ENCODE data around the gene EMP1. TPM values are rescaled to one million over a fixed set of nuclear protein-coding genes. Genes with fewer than 3 reads are reported as not detected.
A peak's percentile ranks its signal among the peaks of the same experiment; 100 is the strongest.

EMP1 gene
- total and polyA plus RNA-seq, 2 donors (not counting 1 experiment from before 2014, with no cell fraction given), result 53.5 to 437 TPM

DNA sequence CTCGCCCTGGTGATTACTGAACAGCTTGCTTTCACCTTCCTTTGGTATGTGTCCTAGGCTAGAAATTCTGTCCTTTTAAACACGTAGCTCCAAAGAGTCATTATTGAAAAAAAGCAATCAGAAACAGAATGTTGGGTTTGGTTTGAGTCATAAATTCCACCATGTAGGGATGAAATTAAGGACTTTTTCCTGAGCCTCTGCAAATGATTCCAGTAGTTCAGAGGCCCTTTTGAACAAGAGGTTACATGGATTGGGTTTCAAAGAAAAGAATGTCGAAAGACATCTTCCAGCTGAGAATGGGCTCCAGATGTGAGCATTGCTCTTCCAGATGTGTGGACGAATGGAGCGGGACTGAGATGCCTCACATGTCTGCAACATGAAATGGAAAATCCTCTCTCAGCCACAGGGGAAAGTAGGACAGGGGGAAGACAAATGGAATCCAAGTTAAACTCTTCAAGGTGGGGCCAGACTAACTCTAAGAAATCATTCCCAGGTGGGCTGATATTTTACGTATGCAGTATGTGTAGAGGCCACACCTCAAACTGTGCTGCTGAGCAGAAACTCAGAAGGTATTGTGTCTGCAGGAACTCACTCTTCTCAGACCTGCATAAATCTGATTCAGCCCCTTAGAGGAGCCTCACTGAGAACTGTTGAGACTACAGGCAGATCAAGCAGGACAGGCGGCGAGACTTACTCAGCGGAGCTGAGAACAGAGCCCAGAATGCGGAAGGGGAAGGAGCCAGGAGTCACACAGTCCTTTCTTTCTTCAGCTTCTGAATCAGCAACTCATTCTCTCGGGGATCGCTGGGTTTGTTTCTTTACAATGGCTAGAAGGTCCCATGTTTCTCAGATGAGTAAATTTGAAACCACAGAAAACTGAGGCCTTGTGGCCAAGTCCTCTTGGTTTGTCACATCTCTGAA, 23.3 kb upstream of the EMP1 start:
- Histone ChIP-seq H3K9me3 (ENCODE audit: control insufficient read depth, insufficient read depth, low read depth, low read length) (no peaks in the 10 kb centered on the region), H3K27me3 (ENCODE audit: control insufficient read depth, insufficient read depth, low read length) (no peaks in the 10 kb centered on the region), H3K36me3 (ENCODE audit: control insufficient read depth, insufficient read depth, low read length) (no peaks in the 10 kb centered on the region), H3K79me2 (ENCODE audit: control insufficient read depth, insufficient read depth, low read length) (no peaks in the 10 kb centered on the region), H3K4me2 (ENCODE audit: extremely low read depth, insufficient read depth, low read length) (peak overlapping the region; percentile 56), H3K4me1 (ENCODE audit: control insufficient read depth, extremely low read depth, insufficient read depth, low read length) (peaks cover 23% of the 10 kb centered on the region), H3K4me3 (replicated peaks in 1 of 4; ENCODE audit: control extremely low read depth in 1 of 4, insufficient read depth in 1 of 4, low read depth in 3 of 4, low read length in 4 of 4) (peak overlapping the region in 2 of 4 experiments; percentile 1 to 28), H3K9ac (ENCODE audit: insufficient read depth, low read length) (no peak overlapping the region), H4K20me1 (ENCODE audit: control insufficient read depth, extremely low read depth, insufficient read depth, low read length) (no peaks in the 10 kb centered on the region), H3K27ac (ENCODE audit: insufficient read depth, low read length) (peak overlapping the region; percentile 86), H2AFZ (ENCODE audit: low read length) (no peak overlapping the region)
- TF ChIP-seq EZH2 (IDR thresholded peaks at IDR 0.05; ENCODE audit: low read length, missing control alignments), result no peak
- TF ChIP-seq, protein P1, sequence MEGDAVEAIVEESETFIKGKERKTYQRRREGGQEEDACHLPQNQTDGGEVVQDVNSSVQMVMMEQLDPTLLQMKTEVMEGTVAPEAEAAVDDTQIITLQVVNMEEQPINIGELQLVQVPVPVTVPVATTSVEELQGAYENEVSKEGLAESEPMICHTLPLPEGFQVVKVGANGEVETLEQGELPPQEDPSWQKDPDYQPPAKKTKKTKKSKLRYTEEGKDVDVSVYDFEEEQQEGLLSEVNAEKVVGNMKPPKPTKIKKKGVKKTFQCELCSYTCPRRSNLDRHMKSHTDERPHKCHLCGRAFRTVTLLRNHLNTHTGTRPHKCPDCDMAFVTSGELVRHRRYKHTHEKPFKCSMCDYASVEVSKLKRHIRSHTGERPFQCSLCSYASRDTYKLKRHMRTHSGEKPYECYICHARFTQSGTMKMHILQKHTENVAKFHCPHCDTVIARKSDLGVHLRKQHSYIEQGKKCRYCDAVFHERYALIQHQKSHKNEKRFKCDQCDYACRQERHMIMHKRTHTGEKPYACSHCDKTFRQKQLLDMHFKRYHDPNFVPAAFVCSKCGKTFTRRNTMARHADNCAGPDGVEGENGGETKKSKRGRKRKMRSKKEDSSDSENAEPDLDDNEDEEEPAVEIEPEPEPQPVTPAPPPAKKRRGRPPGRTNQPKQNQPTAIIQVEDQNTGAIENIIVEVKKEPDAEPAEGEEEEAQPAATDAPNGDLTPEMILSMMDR (conservative IDR thresholded peaks at IDR 0.05 in 1 of 2, IDR thresholded peaks at IDR 0.05 in 1 of 2; ENCODE audit: low read depth in 1 of 2, low read length in 2 of 2), result no peak
- DNase-seq (ENCODE audit: low read depth in 2 of 2), result peak; percentile 91 to 97

- peak; percentile 47 to 81 for DNase-seq (ENCODE audit: low read depth in 2 of 2)
- H3K4me2 ChIP-seq (ENCODE audit: extremely low read depth, insufficient read depth, low read length), result no peak overlapping the region
- H3K4me3 ChIP-seq (replicated peaks in 1 of 4; ENCODE audit: control extremely low read depth in 1 of 4, insufficient read depth in 1 of 4, low read depth in 3 of 4, low read length in 4 of 4), result no peak overlapping the region
These were observed 21.0 kb upstream of the EMP1 start for GRCh38 chr12:13175499-13175898.

GRCh38 chr12:13176256-13176655, 20.3 kb upstream of the EMP1 start:
- no peak overlapping the region for H3K27ac ChIP-seq (ENCODE audit: insufficient read depth, low read length)

More at GRCh38 chr12:13175499-13175898, 21.0 kb upstream of the EMP1 start:
- Histone ChIP-seq H3K9me3 (ENCODE audit: control insufficient read depth, insufficient read depth, low read depth, low read length) (no peaks in the 10 kb centered on the region), H3K9ac (ENCODE audit: insufficient read depth, low read length) (no peak overlapping the region), H2AFZ (ENCODE audit: low read length) (no peak overlapping the region), H3K27ac (ENCODE audit: insufficient read depth, low read length) (no peak overlapping the region), H4K20me1 (ENCODE audit: control insufficient read depth, extremely low read depth, insufficient read depth, low read length) (no peaks in the 10 kb centered on the region), H3K27me3 (ENCODE audit: control insufficient read depth, insufficient read depth, low read length) (no peaks in the 10 kb centered on the region), H3K36me3 (ENCODE audit: control insufficient read depth, insufficient read depth, low read length) (no peaks in the 10 kb centered on the region), H3K4me1 (ENCODE audit: control insufficient read depth, extremely low read depth, insufficient read depth, low read length) (peaks cover 30% of the 10 kb centered on the region), H3K79me2 (ENCODE audit: control insufficient read depth, insufficient read depth, low read length) (no peaks in the 10 kb centered on the region)
- TF ChIP-seq, protein P1 (conservative IDR thresholded peaks at IDR 0.05 in 1 of 2, IDR thresholded peaks at IDR 0.05 in 1 of 2; ENCODE audit: low read depth in 1 of 2, low read length in 2 of 2), result no peak
- no peak for TF ChIP-seq EZH2 (IDR thresholded peaks at IDR 0.05; ENCODE audit: low read length, missing control alignments)

More at GRCh38 chr12:13176256-13176655, 20.3 kb upstream of the EMP1 start:
- no peak for DNase-seq (ENCODE audit: low read depth in 2 of 2)
- H2AFZ ChIP-seq (ENCODE audit: low read length), result no peak overlapping the region
- H3K27me3 ChIP-seq (ENCODE audit: control insufficient read depth, insufficient read depth, low read length), result no peaks in the 10 kb centered on the region
- TF ChIP-seq EZH2 (IDR thresholded peaks at IDR 0.05; ENCODE audit: low read length, missing control alignments), result no peak
- TF ChIP-seq, protein P1 (conservative IDR thresholded peaks at IDR 0.05 in 1 of 2, IDR thresholded peaks at IDR 0.05 in 1 of 2; ENCODE audit: low read depth in 1 of 2, low read length in 2 of 2), result no peak
- no peak overlapping the region for H3K4me2 ChIP-seq (ENCODE audit: extremely low read depth, insufficient read depth, low read length)
- no peaks in the 10 kb centered on the region for H4K20me1 ChIP-seq (ENCODE audit: control insufficient read depth, extremely low read depth, insufficient read depth, low read length)
- no peak overlapping the region for H3K9ac ChIP-seq (ENCODE audit: insufficient read depth, low read length)
- no peaks in the 10 kb centered on the region for H3K9me3 ChIP-seq (ENCODE audit: control insufficient read depth, insufficient read depth, low read depth, low read length)
- no peaks in the 10 kb centered on the region for H3K79me2 ChIP-seq (ENCODE audit: control insufficient read depth, insufficient read depth, low read length)
- no peak overlapping the region for H3K4me3 ChIP-seq (replicated peaks in 1 of 4; ENCODE audit: control extremely low read depth in 1 of 4, insufficient read depth in 1 of 4, low read depth in 3 of 4, low read length in 4 of 4)
- H3K4me1 ChIP-seq (ENCODE audit: control insufficient read depth, extremely low read depth, insufficient read depth, low read length), result peaks cover 30% of the 10 kb centered on the region
- no peaks in the 10 kb centered on the region for H3K36me3 ChIP-seq (ENCODE audit: control insufficient read depth, insufficient read depth, low read length)
